ENCODE results near the gene KRT4.

Gene KRT4

DNA sequence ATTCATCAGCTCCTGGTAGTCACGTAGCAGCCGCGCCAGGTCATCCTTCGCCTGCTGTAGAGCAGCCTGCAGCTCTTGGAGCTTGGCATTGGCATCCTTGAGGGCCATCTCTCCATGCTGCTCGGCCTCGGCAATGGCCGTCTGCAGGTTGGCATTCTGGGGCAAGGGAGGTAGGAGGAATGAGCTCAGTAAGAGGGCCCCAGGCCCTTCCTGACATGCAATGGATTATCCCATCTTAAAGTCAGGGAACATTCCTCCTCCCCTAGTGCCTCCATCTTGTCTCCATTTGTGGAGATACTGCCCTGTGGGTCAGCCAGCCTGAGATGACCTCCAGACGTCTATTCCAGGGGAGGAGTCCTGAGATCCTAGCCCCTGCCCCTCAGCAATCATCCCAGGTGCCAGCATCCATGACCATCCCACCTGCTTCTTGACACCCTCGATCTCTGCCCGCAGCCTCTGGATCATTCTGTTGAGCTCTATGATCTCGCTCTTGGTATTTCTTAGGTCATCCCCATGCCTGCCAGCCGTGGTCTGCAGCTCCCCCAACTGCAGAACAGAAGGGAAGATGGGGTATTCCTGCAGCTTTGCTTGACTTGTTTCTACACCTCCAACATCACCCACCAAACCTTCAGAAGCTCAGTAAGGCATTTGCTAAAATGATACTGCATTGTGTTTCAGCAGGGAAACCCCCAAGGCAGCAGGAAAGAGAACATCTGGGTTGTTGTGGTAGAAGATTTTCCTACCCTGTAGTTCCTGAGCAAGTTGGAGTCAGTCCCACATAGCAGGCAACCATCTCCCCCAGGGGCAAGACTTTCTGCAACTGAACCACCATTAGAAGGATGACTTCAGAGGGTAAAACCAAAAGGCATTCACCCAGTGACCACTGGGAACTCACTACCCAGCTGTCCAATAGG lies 22.4 kb downstream of the KRT4 start:
- no peak for DNase-seq

DNA sequence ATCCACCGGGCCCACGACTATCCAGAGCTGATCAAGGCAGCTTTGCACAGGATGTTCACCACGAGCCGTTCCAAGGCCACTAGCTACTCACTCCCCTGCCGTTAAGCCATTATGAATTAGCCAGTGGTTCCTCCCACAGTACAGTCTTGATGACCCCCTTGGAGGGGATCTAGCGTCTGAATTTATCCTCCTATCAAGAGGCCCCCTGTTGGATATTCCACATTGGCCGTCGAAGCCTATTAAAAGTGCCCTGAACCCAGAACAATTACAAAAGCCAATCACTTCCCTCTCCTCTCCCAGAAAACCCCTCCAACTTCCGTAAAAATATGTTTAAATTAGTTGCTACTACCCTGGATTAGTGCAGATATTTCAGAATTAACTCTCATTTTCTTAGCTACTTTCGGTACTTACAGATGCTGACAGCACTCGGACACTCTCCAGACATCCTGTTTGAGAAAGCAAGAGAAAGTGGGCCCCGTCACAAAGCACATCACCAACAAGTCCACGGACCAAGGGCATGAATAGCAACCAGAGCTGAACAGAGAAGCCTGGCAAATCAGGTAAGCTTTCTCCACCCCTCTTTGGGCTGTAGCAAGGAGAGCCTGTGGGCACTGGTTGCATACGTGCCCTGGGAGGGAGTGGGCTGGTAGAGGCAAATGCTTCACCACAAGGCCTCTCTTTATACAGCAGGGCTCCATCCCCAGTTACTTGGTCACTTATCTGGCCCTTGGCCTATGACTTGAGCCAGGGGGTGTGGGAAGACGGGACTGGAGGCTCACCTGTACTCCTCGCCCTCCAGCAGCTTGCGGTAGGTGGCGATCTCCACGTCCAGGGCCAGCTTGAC lies 23.3 kb downstream of the KRT4 start:
- no peak for DNase-seq

DNA sequence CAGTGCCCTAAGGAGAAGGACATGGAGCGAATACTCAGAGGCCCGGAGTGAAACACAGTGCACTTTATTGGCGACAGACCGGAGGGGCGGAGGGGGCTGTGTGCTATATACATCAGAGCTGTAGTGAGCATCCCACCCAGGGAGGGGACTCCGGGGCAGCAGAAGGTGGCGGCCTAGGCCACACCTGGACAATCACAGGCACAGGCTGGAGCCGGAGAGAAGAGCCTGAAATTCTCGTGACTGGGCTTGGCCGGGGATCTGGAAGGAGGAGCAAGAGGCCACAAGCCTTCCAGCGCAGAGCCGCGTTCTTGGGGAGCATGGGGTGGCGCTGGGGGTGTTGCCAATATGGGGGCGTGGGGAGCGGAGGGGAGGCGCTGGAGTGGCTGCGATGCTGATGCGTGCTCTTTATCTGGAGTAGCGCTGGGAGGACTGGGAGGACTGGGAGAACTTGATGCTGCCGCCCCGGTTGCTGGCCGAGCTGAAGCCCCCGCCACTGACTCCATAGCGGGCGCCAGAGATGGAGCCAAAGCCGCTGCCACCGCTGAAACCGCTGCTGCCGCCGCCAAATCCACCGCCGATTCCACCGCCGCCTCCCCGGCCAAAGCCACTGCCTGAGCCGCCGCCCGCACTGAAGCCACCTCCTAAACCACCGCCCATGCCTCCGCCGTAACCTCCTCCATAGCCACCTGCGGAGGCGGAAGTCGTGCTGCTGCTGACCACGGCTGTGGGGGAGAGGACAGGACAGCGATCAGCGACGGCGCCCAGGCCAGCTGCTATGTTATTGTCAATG lies 24.1 kb downstream of the KRT4 start:
- DNase-seq, result no peak

DNA sequence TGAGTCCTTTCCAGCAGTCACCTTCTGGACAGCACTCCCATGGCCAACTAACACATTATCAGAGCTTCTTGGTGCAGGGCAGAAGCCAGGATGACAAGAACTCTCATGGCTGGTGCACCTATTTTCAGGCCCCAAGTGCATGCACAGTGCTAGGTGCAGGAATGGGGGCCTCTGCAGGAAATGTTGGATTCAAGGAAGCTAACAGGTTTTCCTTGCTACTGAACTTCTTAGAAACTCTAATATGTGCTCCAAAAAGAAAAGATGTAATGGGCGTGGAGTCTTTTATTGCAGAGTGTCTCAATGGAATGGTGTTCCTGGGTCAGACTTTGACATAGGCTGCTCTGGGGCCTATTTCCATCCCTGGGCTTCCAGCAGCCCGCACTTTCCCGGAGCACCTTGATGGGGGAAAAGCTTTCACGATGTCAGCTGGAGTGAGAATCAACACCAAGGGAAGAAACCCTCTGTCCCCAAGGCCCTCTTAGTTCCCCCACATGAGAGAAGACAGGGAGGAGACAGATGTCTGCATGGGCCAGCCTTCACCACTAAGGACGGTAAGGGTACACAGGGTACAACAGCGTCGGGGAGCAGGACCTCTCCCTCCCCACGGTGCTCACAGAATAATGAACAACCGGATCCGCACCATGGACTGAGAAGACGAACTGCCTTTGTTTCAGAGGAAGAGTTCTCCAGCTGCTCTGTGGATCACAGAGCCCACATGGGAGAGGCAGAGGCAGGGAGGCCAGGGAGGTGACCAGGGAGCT lies 24.9 kb downstream of the KRT4 start:
- no peak for DNase-seq

DNA sequence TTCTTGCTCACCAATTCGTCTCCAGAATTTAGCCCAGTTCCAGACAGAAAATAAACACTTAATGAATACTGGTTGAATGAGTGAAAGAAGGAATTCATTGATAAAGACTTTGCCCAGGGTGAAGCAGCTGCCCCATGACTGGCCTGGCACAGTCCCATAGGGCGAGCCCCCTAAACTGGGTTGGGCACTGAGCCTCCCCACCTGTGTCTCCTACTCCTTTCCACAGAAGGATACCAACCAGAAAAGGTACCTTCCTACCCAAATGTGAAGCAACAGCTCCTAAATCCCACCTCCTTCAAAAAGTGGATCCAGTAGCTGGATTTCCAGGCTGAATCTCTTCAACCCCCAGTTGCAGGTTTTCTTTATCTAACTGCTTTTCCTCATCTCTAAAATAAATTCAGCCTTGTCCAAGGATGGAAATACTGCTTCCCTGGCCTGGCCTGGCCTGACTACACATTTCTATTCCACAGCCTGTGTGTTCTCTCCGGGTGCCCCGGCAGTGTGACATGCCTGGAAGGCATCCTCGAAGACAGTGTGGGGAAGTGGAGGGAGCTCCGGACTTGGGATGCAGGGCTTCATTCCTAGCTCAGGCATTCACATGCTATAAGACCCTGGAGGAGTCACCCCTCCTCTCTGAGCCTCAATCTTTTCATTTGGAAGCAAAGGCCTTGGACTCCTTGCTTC lies 25.6 kb downstream of the KRT4 start:
- no peak for DNase-seq

DNA sequence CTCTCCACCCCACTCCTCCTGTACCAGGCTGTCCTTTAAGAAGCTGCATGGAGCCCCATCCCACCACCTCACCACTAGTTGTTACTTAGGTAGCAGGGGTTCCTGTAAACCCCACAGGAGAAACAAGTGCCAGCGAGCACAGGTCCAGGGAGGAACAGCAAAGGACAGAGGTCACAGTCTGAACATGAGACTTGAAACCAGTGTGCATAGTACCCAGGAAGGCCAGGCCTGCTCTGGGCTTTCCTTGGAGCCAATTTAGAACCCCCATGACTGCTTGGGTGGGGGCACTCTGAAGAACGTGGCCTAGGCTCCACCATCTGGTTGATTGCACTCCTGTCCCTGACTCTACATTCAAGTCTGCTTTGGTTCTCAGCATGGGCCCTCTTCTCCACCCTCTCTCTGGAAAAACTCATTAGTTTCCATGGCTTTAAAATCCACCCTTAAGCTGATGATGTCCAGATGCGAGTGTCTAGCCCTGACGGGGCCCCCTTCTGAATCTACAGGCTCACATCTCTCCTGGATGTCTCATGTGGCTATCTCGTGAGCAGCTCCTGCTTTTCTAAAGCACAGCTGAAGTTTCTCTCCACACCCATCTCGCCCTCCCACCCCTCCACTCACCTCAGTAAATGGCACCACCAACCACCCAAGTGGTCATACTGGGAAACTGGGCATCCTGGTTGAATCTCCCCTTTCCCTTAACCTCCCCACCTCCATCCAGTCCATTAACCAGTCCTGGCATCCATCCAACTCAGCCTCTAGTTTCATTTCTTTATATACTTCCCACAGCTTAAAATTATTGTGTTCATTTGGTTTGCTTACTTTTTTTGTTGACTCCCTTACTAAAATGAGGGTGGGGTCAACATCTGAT lies 26.4 kb downstream of the KRT4 start:
- no peak for DNase-seq

DNA sequence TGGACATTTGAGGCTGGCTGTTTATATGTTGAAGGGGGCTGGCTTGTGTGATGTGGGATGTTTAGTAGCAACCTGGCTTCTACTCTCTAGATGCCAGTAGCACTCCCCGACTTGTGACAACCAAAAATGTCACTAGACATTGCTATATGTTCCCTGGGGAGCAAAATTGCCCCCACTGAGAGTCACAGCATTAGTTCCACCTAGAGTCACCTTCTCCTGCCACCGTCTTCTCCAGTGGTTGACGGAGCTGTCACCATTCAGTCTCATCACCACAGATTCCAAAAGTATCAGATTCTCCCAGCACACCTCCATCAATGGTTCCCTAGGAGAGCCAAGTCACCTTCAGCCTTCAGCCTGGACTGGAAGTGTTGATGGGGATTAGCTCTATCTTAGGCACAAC lies 29.0 kb downstream of the KRT4 start:
- no peak for DNase-seq

DNA sequence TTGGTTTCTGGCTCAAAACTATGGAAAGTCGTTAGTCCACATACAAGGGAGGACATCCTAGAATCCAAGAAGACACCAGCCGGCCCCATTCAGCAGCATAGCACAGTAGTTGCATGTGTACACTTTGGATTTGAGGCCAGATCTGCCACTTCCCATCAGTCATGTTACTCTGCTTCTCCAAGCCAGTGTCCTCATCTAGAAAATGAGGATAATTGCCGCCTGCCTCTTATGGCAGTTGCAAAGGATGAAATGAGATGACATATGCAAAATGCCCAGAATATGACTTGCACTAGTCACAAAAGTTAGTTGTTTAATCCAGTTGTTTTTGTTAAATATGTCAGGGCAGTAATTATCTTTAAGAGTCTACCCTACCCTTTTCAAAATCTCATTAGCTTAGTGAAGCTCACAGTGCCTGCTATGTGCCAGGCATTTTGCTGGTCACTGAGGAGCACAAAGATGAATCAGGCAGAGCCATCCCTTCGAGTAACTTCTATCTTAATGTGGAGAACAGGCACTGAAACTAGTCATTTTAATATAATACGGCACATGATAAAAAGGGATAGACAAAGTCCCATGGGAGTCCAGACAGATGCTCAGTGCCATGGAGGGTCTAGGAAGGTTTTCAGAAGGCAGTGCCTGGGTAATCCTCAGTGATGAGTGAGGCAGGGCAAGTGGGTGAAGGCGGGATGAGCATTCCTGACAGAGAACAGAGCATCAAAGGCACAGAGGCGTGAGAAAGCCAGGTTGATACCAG lies 30.2 kb downstream of the KRT4 start:
- no peak for DNase-seq

DNA sequence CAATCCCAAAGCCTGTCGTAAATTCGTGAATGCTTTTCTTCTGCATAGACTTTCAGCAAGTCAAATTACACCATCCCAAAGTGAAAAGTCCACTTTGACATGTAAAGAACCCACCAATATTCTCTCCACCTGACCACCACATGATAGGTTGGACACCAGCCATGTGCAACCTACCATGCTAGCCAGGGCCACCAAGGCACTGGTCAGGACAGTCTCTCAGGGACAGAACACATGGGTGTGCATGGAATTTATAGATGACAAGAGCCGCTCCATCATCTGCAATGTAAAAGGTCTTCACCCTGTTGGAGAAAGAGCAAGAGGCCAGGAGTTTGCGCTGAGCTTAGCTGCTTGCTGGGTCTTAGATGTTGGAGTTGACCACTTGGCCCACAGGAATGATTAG lies 31.4 kb downstream of the KRT4 start:
- DNase-seq, result no peak

DNA sequence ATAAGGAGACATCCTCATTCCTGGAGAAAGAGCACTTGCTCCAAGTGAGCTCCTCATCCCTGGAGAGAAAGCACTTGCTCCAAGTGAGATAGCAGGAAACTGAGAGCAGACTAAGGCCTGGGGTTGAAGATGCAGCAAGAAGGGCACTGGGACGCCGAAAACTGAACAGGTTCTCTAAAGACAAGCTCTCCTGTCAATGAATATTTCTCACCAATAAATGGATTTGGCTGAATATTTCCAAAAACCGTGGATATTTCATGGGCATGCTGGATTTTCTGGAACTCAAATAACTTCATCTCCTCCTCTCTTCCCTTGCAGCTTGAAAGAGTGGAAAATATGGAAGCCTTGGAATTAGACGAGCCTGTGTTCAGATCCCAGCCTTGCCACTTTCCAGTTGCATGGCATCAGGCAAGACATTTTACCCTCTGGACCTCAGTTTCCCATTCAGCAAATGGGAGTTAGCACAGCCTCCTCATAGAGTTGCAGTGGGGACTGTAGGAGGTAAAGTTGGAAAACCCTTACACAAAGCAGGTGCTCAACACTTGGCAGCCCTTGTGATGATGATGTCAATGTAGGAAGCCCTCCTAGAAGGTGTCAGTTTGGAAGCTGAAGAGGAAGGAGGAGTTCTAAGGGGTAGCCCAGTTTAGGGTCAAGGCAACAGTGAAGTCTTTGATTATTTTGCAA lies 32.4 kb downstream of the KRT4 start:
- DNase-seq, result no peak

DNA sequence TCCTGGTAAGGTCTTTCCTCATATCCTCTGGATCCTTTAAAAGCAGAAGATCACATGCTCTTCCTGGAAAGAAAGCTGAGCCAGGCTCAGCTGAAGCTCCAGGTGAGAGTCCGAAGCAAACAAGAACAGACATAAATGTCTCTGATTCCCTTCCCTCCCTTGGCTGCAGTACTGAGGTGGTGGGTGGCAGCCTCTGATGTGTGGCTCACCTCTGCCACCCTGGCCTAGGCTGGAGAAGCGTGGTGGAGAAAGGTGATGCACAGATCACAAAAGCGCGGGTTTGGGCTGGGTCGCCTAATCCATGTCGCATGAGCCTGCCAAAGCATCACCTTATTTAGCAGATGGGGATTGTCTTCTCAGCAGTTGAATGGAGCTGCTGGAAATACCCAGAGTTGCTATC lies 34.0 kb downstream of the KRT4 start:
- no peak for DNase-seq

DNA sequence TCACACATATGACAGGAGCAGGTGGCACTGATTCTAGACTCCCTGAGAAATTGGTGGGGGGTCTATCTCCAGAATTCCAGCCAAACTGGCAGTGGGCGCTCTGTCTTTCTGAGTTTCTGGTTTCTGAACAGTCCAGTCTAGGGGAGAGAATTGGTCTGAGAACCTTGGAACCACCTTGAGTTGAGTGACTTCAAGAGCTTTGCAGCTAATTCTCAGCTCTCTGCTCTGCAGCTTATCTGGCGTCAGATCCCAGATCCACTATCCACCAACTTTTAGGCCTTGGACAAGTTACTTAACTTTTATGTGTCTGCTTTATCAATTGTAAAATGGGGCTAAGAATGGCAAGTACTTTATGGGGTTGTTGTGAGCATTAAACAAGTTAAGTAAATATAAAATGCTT lies 35.1 kb downstream of the KRT4 start:
- DNase-seq, result no peak

DNA sequence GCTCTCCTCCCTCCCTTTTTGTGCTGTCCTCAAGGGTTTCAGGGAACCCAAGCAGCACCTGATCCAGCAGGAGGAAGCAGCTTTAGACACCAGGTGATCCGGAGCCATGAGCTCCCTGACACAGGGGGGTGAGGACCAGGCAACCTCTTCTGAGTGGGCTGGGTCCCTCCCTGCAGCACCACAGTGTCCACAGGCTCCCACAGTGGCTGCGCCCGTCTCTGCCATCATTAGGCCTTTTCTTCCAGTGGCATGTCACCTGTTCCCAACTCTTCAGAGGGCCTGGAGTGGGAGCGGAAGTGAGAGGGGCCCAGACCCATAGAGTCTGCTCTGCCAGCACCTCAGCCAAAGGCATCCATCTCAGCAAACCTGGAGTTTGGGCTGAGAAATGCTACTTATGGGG lies 36.4 kb downstream of the KRT4 start:
- DNase-seq, result no peak

DNA sequence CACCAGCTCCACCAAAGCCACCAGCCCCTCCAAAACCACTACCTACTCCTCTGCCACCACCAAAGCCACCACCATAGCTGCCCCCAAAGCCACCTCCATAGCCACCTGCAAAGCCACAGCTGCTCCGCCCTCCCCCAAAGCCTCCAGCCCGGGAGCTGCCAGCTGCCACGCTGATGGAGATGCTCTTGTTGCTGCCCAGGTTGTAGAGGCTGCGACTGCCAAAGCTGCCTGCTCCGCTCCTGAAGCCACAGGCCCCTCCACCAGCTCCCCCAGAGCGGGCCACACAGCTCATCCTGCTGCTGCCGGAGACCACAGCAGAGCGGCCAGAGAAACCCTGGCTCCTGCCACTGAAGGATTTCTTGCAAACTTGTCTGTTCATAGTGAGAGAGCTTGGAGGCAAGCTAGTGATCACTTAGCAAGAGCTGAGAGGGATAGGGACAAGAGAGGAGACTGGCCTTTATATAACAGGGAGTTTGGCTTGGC lies 37.0 kb downstream of the KRT4 start, which contains the start of gene KRT76:
Gene KRT76 (minus strand): TSS at position 433 of the 483 bp plus-strand sequence. CDS start 54 bp downstream, at position 379.
- DNase-seq, result no peak

DNA sequence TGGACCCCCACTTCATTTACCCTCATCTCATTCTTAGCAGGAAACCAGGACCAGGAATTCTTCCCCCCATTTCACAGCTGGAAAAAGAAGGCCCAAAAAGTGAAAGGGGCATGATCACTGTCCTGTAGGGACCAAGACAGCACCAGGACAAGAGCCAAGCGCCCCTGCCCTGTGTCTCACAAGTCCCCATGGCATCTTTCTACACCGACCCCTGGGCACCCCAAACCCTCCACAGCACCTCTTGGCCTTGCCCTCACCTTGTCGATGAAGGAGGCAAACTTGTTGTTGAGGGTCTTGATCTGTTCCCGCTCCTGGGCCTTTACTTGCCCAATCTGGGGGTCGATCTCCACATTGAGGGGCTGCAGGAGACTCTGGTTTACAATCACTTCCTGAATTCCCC lies 37.5 kb downstream of the KRT4 start:
- no peak for DNase-seq

DNA sequence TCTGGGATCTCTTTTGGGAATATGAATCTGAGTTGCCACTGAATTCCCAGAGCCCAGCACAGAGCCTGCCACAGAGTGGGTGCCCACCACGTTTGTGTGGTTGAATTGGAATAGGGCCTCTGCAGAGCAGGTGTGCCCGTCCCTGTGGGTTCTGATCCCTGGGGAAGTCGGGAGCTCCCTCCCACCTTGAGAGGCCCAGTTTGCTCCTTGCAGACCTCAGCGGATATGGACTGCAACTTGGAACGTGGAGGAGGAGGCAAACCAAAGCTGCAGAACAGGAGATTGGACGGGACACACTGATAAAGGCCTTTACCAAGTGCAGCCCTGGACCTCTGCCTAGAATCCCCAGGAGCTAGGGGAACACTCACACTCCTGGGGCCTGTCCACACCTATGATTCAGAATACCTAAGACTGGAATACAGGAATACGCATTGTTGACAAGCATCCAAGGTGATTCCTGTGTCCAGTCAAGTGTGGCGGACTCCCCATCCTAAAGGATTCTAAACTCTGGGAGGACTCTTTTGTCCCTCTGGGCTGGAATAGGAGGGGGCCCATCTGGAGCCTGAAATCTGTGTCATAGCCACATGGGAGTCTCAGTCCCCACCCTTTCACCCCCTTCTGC lies 39.2 kb downstream of the KRT4 start:
- DNase-seq, result no peak

DNA sequence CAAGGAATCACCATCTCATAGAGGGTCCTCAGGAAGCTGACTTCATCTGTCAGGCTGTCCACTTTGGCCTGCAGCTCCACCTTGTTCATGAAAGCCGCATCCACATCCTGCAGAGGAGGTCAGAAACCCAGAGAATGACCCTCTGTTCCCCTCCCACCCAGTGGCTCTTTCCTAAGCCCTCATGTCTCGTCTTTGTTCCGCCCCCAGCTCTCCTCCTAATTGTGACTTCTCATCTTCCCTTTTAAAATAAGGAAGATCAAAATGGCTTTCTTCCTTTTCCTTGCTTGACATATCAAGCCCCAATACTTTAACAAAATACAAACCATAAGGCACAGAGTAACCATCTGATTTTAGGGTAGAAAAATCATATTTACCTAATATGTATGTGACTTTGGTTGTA lies 41.1 kb downstream of the KRT4 start:
- DNase-seq, result no peak

DNA sequence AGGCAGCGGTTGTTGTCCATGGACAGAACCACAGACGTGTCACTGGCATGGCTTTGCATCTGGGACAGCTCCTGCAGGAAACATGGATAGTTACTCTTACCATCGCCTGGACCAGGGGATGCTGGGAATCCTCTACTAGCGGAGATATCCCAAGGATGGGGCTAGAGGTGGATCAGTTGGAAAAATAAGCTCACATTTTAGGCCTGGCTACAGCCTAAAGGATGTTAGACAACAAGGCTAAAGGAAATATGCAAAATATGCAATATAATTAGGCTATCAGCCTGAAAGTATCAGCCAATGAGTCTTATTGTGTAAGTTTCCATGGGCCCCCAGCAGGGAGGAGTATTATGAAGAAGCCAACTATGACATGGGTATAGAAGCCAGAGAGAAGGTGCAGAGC lies 41.7 kb downstream of the KRT4 start:
- no peak for DNase-seq

DNA sequence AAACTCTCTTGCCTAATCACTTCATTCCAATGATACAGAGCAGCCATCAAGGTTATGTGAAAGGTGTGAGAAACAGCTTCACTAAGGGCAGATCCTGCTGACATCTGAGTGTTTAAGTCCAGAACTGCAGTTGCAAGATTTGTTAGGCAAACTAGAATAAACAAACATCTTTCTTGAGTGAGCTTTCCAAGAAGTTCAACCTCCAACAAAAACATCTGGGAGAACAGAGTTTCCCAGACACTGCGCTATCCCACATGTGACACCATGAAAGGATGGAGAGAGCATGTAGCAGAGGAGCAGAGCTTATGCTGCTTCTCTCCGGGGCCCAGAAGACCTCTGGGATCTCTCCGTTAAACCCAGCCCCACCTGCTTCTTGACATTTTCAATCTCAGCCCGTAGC lies 42.4 kb downstream of the KRT4 start:
- DNase-seq, result no peak

Data from effector CD4-positive, alpha-beta T cell (primary cell).